Epithelial cell of esophagus (primary cell): Measurements from ENCODE around the gene SPAG9.

Experiments
- DNase-seq: peaks from one replicate; pipeline ENCODE4 v3.0.0; 2010; ENCODE audit warnings: low read depth
- H3K4me3 ChIP-seq: 2 replicates; pipeline ENCODE4 v1.5.1; 2011; ENCODE audit warnings: mild to moderate bottlenecking, low read length, control low read depth
- CTCF ChIP-seq: IDR thresholded peaks from 2 replicates; pipeline ENCODE4 v1.5.1; 2011; ENCODE audit warnings: low read depth, mild to moderate bottlenecking, low read length, control low read depth, inconsistent platforms; ENCODE audit not compliant: insufficient read depth; ENCODE audit errors: missing control alignments

The SPAG9 gene

GRCh38 chr17:50919321-50920040, 201.2 kb downstream of the SPAG9 start:
- TF ChIP-seq CTCF = no peak
- peak; percentile 96 for DNase-seq
- H3K4me3 ChIP-seq = no peak overlapping the region

- no peak for TF ChIP-seq CTCF
- H3K4me3 ChIP-seq = no peak overlapping the region
- DNase-seq = no peak
These were observed 201.8 kb downstream of the SPAG9 start for GRCh38 chr17:50918933-50919296.

GRCh38 chr17:50918071-50918932, 202.4 kb downstream of the SPAG9 start:
- no peak for TF ChIP-seq CTCF
- no peak overlapping the region for H3K4me3 ChIP-seq
- DNase-seq = no peak

- TF ChIP-seq CTCF = no peak
- no peak for DNase-seq
- H3K4me3 ChIP-seq = no peak overlapping the region
These were observed 203.3 kb downstream of the SPAG9 start for GRCh38 chr17:50917418-50917743.

GRCh38 chr17:50916708-50917417, 203.8 kb downstream of the SPAG9 start:
- TF ChIP-seq CTCF = no peak
- no peak overlapping the region for H3K4me3 ChIP-seq
- no peak for DNase-seq

GRCh38 chr17:50916026-50916707, 204.5 kb downstream of the SPAG9 start:
- no peak for TF ChIP-seq CTCF
- DNase-seq = peak; percentile 35
- H3K4me3 ChIP-seq = no peak overlapping the region
